Activated naive CD4-positive, alpha-beta T cell treated with anti-CD3 and anti-CD28 coated beads for 36 hours (primary cell): Measurements from ENCODE around the gene PPIC. TPM values are rescaled to one million over a fixed set of nuclear protein-coding genes. Genes with fewer than 3 reads are reported as not detected.

Experiments used
- CTCF ChIA-PET: fragments of 350-600 bp; sonication (Branson Sonifier 250); formaldehyde crosslinking; loops from one replicate; lab custom pipeline; 2021; ENCODE audit warnings: antibody characterized with exemption; lab: Charles Lee
- DNase-seq: peaks from one replicate; pipeline ENCODE4 v3.0.0-alpha.2; 2020
- H3K27ac Mint-ChIP-seq: one replicate; pipeline ENCODE4 v1.8.0; 2021; ENCODE audit warnings: mild to moderate bottlenecking, mixed read lengths
- H3K27me3 Mint-ChIP-seq: one replicate; pipeline ENCODE4 v1.8.0; 2021; ENCODE audit warnings: low read depth, mixed read lengths
- H3K36me3 Mint-ChIP-seq: one replicate; pipeline ENCODE4 v1.8.0; 2021; ENCODE audit warnings: low read depth, mixed read lengths
- H3K4me1 Mint-ChIP-seq: one replicate; pipeline ENCODE4 v1.8.0; 2021; ENCODE audit warnings: low read depth, mixed read lengths
- H3K4me3 Mint-ChIP-seq: one replicate; pipeline ENCODE4 v1.8.0; 2021; ENCODE audit warnings: mild to moderate bottlenecking, moderate library complexity, mixed read lengths
- H3K9me3 Mint-ChIP-seq: one replicate; pipeline ENCODE4 v1.8.0; 2021; ENCODE audit warnings: mixed read lengths
- intact Hi-C: fragments of 100-400 bp; cut with micrococcal nuclease; formaldehyde crosslinking; loops from one replicate; pipeline ENCODE4 v1.15.1; 2023
- total RNA-seq, 2 experiments: library from RNA; stranded (reverse); gene quantifications; one replicate each; pipeline ENCODE4 v1.2.3, GENCODE V29; 2021

PPIC gene
- total RNA-seq, 2 experiments from 2014 or later, result not detected

DNA sequence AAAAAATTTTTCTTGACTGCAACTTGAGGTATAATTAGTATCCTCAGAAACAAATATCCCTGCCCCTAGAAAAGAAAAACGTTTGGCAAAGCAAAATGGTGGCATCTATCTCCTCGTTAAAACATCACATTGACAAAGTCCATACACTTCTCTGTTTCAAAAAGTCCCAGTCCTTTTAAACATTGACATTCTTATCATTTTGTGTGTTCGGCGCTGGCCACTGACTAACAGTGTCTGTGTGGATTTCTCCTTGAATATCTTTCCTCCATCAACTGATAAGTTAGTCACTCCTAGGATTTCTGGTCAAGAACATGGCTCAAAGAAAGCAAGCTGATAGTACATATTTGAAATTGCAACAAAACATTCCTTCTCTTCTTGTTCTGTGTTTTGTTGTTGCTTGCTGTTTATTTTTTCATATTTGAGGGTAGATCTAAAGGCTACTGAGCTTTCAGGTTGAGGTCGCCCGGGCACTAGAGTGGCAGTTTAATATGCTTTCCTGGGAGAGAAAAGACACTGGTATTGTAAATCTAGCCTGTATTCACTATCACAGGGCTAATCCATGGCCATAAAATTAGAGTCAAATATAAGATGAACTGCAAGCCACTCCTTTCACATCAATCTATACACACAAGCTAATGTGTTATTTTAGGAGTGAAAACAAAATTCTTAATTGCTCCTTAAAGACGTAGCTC lies 8.5 kb upstream of the PPIC start:
- intact Hi-C loops, result no loop called here
- Mint-ChIP-seq H3K27ac (no peak overlapping the region), H3K36me3 (no peaks in the 10 kb centered on the region), H3K4me1 (no peaks in the 10 kb centered on the region), H3K9me3 (no peaks in the 10 kb centered on the region), H3K27me3 (peaks cover 23% of the 10 kb centered on the region), H3K4me3 (no peak overlapping the region)
- CTCF ChIA-PET, result no interaction called here
- DNase-seq, result no peak

DNA sequence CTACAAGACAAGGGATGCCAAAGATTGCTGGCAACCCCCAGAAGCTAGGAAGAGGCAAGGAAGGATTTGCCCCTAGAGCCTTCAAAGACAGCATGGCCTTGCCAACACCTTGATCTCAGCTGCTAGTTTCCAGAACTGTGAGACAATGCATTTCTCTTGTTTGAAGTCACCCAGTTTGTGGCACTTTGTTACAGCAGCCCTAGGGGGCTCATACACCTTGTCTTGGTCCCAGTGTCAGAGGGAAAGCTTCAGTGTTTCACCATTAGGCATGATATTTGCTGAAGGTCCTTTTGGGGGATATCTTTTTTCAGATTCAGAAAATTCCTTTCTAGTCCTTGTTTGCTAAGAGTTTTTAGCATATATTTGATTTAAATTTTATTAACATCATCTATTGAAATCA lies 3.1 kb upstream of the PPIC start:
- no peak overlapping the region for H3K27ac Mint-ChIP-seq
- H3K27me3 Mint-ChIP-seq, result peaks cover 41% of the 10 kb centered on the region
- H3K9me3 Mint-ChIP-seq, result no peaks in the 10 kb centered on the region
- no peak overlapping the region for H3K4me3 Mint-ChIP-seq
- H3K4me1 Mint-ChIP-seq, result peaks cover 7% of the 10 kb centered on the region
- H3K36me3 Mint-ChIP-seq, result no peaks in the 10 kb centered on the region
- DNase-seq, result no peak
- intact Hi-C loops, result loop anchor here (5.0 to 10.0 kb wide), 2 partner anchors 508 to 565 kb away; no protein-coding TSS in a partner anchor
- CTCF ChIA-PET, result no interaction called here

- intact Hi-C loops, result loop anchor here (2.0 to 10.0 kb wide), 3 partner anchors 56 to 568 kb away; no protein-coding TSS in a partner anchor
- peaks cover 7% of the 10 kb centered on the region for H3K4me1 Mint-ChIP-seq
- peaks cover 52% of the 10 kb centered on the region for H3K27me3 Mint-ChIP-seq
- H3K9me3 Mint-ChIP-seq, result no peaks in the 10 kb centered on the region
- no peaks in the 10 kb centered on the region for H3K36me3 Mint-ChIP-seq
- DNase-seq, result no peak
- CTCF ChIA-PET, result no interaction called here
- no peak overlapping the region for H3K27ac Mint-ChIP-seq
- no peak overlapping the region for H3K4me3 Mint-ChIP-seq
Observed at GRCh38 chr5:123037104-123037418, 536 bp upstream of the PPIC start.

GRCh38 chr5:123035918-123036390 lies 571 bp downstream of the PPIC start:
- no peak for DNase-seq
- CTCF ChIA-PET, result no interaction called here
- no peak overlapping the region for H3K27ac Mint-ChIP-seq
- H3K27me3 Mint-ChIP-seq, result peaks cover 57% of the 10 kb centered on the region
- peaks cover 7% of the 10 kb centered on the region for H3K4me1 Mint-ChIP-seq
- H3K4me3 Mint-ChIP-seq, result peak overlapping the region; percentile 56
- H3K9me3 Mint-ChIP-seq, result no peaks in the 10 kb centered on the region
- intact Hi-C loops, result loop anchor here (2.0 to 10.0 kb wide), 3 partner anchors 57 to 569 kb away; no protein-coding TSS in a partner anchor
- no peaks in the 10 kb centered on the region for H3K36me3 Mint-ChIP-seq

DNA sequence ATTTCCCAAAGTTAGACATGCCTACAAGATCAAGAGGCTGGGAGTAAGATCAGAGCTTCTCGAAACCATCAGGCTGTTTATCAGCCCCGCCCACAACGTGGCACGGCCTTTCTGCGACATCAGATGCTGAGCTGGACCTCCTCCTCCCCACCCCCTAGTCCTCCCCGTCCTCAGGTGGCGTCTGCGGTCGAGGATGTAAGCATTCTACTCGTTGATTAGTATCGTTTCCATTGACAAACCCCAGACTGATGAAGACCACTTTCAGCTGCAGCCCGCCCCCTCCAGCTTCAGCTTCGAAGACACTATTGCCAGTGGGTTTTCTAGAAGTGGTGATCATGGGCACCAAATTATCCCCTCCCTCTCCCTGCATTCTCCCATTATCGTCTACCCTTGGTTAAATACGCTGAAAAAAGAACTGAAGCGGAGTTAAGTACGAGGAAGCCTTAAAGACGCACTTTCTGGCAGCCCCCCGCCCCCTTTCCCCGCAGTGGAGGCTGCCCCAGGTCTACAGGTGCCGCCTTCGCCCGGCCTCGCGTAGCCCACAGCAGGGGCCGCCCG lies 1.1 kb downstream of the PPIC start:
- Mint-ChIP-seq H3K4me3 (peak overlapping the region; percentile 56), H3K9me3 (no peaks in the 10 kb centered on the region), H3K4me1 (peaks cover 7% of the 10 kb centered on the region), H3K36me3 (no peaks in the 10 kb centered on the region), H3K27ac (no peak overlapping the region), H3K27me3 (peaks cover 57% of the 10 kb centered on the region)
- CTCF ChIA-PET, result interaction anchor here (1.1 kb wide), 1 partner anchor 10 kb away, joined by 5 read pairs; no protein-coding TSS in a partner anchor
- DNase-seq, result peak; percentile 26
- intact Hi-C loops, result loop anchor here (5.0 to 10.0 kb wide), 2 partner anchors 512 to 569 kb away; no protein-coding TSS in a partner anchor

GRCh38 chr5:123033157-123033671 lies 3.3 kb downstream of the PPIC start:
- H3K9me3 Mint-ChIP-seq, result no peaks in the 10 kb centered on the region
- H3K4me3 Mint-ChIP-seq, result no peak overlapping the region
- H3K4me1 Mint-ChIP-seq, result peaks cover 7% of the 10 kb centered on the region
- no peaks in the 10 kb centered on the region for H3K36me3 Mint-ChIP-seq
- H3K27me3 Mint-ChIP-seq, result peaks cover 50% of the 10 kb centered on the region
- H3K27ac Mint-ChIP-seq, result no peak overlapping the region
- no peak for DNase-seq
- CTCF ChIA-PET, result interaction anchor here (0.6 to 0.7 kb wide), 2 partner anchors 154 to 334 kb away, joined by 3 read pairs; no protein-coding TSS in a partner anchor
- intact Hi-C loops, result loop anchor here (10.0 kb wide), 1 partner anchor 572 kb away; no protein-coding TSS in a partner anchor

- CTCF ChIA-PET, result no interaction called here
Observed at GRCh38 chr5:123028222-123028621, 8.3 kb downstream of the PPIC start.

DNA sequence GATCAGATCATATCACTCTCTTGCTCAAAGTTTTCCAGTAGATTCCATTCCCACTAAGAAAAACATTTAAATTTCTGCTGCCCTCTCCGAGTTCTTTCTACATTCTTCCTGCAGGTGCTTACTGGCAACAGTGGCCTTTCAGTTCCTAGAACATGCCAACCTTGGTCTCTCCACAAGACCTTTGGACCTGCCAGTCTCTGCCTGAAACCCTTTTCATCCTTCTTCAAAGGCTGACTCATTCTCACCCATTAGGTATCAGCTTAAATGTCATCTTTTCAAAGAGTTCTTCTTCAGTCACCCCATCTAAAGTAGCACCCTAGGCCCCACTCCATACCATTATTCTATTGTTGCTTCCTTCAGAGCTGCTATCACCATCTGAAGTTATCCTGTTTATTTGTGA lies 21.8 kb downstream of the PPIC start:
- Mint-ChIP-seq H3K27ac (no peak overlapping the region), H3K4me3 (no peak overlapping the region), H3K9me3 (no peaks in the 10 kb centered on the region), H3K36me3 (no peaks in the 10 kb centered on the region), H3K27me3 (no peaks in the 10 kb centered on the region), H3K4me1 (no peaks in the 10 kb centered on the region)
- intact Hi-C loops, result no loop called here
- CTCF ChIA-PET, result interaction anchor here (0.6 kb wide), 1 partner anchor 607 kb away, joined by 3 read pairs; no protein-coding TSS in a partner anchor
- DNase-seq, result no peak

More at GRCh38 chr5:123028222-123028621, 8.3 kb downstream of the PPIC start:
- Mint-ChIP-seq H3K4me3 (no peak overlapping the region), H3K27ac (no peak overlapping the region), H3K36me3 (no peaks in the 10 kb centered on the region), H3K4me1 (no peaks in the 10 kb centered on the region), H3K27me3 (peaks cover 16% of the 10 kb centered on the region), H3K9me3 (no peaks in the 10 kb centered on the region)
- intact Hi-C loops, result no loop called here
- no peak for DNase-seq

- no peaks in the 10 kb centered on the region for H3K36me3 Mint-ChIP-seq
- CTCF ChIA-PET, result no interaction called here
- H3K4me1 Mint-ChIP-seq, result no peaks in the 10 kb centered on the region
- no peak overlapping the region for H3K4me3 Mint-ChIP-seq
- no peaks in the 10 kb centered on the region for H3K27me3 Mint-ChIP-seq
- H3K9me3 Mint-ChIP-seq, result no peaks in the 10 kb centered on the region
- H3K27ac Mint-ChIP-seq, result no peak overlapping the region
- intact Hi-C loops, result no loop called here
- no peak for DNase-seq
Observed at GRCh38 chr5:123012321-123012720, 24.2 kb downstream of the PPIC start.

DNA sequence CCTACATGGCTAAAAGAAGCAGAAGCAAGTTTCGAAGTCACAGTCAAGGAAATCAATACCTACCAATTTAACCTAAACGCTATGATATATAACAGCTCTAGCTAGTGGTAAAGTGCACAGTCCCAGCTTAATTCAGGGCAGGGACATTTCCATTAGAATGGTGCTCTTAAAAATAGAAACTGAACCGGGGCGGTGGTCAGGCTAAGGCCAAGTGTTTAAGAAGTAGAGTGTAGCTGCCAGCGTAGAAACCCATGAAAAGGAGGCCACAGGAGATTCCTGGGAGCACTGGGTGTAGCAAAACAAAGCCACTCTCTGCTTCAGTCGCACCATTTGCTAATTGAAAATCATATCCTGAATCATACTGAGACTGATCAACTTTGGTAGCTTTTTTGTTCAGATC lies 28.8 kb downstream of the PPIC start:
- CTCF ChIA-PET, result interaction anchor here (0.8 kb wide), 1 partner anchor 75 kb away, joined by 6 read pairs; no protein-coding TSS in a partner anchor

DNA sequence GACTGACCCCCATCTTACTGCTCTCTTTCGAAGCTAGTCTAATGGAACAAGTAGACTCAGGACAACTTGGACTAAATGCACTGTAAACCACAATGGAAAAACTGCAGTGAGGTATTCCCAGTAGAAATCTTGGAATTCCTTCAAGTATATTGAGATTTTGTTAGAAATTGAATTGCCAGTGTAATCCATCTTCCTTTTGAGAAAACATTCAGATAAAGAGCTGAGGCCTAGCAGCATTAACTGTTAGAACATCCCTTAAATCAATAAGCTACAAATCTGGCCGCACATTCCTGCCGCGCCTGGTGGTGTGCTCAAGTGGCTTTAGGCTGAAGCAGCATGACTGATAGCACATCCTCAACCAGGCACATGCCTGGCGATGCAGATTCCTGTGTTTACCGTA lies 29.3 kb downstream of the PPIC start:
- CTCF ChIA-PET, result interaction anchor here (0.5 kb wide), 1 partner anchor 748 kb away, joined by 4 read pairs; no protein-coding TSS in a partner anchor
- no peaks in the 10 kb centered on the region for H3K9me3 Mint-ChIP-seq
- no peak for DNase-seq
- no peak overlapping the region for H3K27ac Mint-ChIP-seq
- H3K36me3 Mint-ChIP-seq, result no peaks in the 10 kb centered on the region
- intact Hi-C loops, result no loop called here
- no peak overlapping the region for H3K4me3 Mint-ChIP-seq
- no peaks in the 10 kb centered on the region for H3K4me1 Mint-ChIP-seq
- no peaks in the 10 kb centered on the region for H3K27me3 Mint-ChIP-seq

More for the DNA sequence above, 28.8 kb downstream of the PPIC start:
- no peak overlapping the region for H3K27ac Mint-ChIP-seq
- intact Hi-C loops, result no loop called here
- H3K9me3 Mint-ChIP-seq, result no peaks in the 10 kb centered on the region
- H3K27me3 Mint-ChIP-seq, result no peaks in the 10 kb centered on the region
- H3K36me3 Mint-ChIP-seq, result no peaks in the 10 kb centered on the region
- H3K4me3 Mint-ChIP-seq, result no peak overlapping the region
- no peak for DNase-seq
- H3K4me1 Mint-ChIP-seq, result no peaks in the 10 kb centered on the region

DNA sequence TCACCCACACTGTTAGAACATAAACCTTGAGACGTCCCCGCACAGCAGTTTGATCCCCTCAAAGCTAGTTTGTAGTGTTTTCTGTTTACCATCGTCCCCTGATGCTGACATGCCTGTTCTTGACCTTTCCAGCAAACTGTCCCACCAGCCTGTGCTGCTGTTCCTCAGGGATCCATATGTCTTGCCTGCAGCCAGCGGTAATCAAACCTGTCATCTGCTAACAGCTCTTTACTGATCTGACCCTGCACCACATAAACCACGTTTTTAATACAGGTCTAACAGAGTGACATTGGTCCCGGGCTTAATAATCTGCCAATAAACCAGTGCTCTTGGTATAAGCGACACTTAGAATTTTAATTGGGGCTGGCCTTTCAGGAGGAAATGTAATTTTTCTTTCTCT lies 34.7 kb downstream of the PPIC start:
- no peaks in the 10 kb centered on the region for H3K27me3 Mint-ChIP-seq
- H3K27ac Mint-ChIP-seq, result no peak overlapping the region
- CTCF ChIA-PET, result no interaction called here
- no peak overlapping the region for H3K4me3 Mint-ChIP-seq
- intact Hi-C loops, result loop anchor here (2.0 kb wide), 1 partner anchor 487 kb away; no protein-coding TSS in a partner anchor
- H3K36me3 Mint-ChIP-seq, result no peaks in the 10 kb centered on the region
- H3K4me1 Mint-ChIP-seq, result no peaks in the 10 kb centered on the region
- H3K9me3 Mint-ChIP-seq, result no peaks in the 10 kb centered on the region
- no peak for DNase-seq
